HG03575 (cell line): ENCODE data around the gene ITCH.
"Not testable (repeated sequence)": the region's sequence is repeated elsewhere in the genome, so short reads cannot be mapped to it uniquely, and the experiment has no call there.

Source experiments
- ATAC-seq: cut with Tn5 transposase; IDR thresholded peaks from one replicate; pipeline ENCODE4 v1.9.1; 2021; ENCODE audit not compliant: unreplicated experiment, insufficient number of reproducible peaks, low FRiP score; ENCODE audit errors: extremely low read depth

The ITCH gene

DNA sequence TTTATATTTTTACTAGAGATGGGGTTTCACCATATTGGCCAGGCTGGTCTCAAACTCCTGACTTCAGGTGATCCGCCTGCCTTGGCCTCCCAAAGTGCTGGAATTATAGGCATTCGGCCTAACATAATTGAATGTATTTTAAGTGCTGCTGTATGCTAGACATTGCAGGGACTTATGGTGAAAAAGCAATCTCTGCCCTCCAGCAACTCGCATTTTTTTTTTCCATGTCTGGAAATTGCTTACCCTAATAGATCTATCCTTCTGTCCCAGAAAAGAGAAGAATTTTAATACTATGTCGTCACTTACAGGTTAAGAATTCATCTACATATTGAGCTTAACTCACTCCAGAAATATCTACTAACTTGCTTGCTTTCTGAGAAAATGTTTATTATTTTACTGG is 10.4 kb downstream of the ITCH start:
- no peak for ATAC-seq

DNA sequence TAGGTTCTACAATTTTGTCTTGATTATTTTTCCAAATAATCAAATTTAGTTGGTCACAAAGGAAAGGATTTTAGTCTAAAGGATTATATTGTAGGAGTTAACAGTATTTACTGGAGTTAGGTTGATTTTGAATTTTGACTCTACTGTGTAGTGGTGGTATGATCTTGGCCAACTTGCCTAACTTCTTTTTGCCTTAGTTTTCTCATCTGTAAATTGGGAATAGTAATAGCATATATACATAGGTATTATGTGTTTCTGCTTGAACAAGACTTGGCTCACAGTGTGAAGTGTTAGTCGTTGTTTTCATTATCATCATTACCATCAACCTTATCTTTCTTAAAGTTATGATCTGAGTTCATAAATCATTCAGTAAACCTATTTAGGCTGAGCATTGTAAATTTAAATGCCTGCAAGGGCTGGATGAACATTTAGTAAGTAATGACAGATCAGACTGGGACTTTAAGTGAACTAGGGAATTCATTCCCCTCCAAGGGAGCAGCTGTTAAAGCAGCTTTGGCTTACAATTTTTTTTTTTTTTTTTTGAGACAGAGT is 11.2 kb downstream of the ITCH start:
- ATAC-seq: no peak

DNA sequence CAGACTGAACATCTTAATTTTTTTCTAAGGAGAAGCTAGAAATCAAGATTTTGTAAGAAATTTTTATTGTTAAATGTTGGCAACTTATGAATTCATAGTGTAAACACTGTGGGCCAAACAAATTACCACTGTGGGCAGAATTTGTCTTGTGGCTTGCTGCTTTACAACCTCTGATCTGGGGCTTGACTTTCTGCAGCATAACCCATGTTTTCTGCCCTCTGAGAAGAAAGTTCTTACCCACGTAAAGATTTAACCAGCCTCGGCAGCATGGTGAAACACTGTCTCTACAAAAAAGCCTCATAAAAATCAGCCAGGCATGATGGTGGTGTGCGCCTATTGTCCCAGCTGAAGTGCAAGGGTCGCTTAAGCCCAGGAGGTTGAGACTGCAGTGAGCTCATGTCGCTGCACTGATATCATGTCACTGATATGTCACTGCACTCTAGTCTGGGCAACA is 12.9 kb downstream of the ITCH start:
- ATAC-seq: no peak

DNA sequence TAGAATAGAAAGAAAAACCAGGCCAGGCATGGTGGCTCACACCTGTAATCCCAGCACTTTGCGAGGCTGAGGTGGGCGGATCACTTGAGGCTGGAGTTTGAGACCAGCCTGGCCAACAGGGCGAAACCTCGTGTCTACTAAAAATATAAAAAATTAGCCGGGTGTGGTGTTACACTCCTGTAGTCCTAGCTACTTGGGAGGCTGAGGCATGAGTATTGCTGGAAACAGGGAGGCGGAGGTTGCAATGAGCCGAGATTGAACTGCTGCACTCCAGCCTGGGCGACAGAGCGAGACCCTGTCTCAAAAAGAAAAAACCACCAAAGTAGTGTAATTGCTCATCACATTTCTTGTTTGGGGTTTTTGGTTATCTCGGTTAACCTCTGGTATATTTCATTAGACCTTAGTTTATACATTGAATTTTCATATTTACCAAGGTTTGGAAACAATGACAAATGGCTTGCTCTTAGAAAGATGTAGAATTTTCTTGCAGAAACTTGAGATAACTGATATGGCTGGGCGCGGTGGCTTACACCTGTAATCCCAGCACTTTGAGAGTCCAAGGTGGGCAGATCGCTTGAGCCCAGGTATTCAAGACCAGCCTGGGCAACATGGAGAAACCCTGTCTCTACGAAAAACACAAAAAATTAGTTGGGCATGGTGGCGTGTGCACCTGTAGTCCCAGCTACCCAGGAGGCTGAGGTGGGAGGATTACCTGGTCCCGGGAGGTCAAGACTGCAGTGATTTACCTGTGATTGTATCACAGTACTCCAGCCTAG is 14.2 kb downstream of the ITCH start:
- ATAC-seq: no peak

DNA sequence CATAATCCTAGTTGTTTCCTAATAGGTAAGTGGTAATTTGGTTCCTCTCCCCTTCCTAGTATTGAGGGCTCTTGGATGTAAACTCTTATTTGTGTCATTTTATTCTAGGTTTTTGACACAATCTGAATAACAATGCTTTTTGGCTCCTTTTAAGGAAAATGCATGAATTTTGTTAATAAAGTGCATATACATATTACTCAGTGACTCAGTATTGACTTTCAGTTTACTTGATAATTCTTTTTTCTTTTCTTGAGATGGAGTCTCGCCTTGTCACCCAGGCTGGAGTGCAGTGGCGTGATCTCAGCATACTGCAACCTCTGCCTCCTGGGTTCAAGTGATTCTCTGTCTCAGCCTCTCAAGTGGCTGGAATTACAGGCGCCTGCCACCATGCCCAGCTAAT is 19.1 kb downstream of the ITCH start:
- ATAC-seq: no peak

DNA sequence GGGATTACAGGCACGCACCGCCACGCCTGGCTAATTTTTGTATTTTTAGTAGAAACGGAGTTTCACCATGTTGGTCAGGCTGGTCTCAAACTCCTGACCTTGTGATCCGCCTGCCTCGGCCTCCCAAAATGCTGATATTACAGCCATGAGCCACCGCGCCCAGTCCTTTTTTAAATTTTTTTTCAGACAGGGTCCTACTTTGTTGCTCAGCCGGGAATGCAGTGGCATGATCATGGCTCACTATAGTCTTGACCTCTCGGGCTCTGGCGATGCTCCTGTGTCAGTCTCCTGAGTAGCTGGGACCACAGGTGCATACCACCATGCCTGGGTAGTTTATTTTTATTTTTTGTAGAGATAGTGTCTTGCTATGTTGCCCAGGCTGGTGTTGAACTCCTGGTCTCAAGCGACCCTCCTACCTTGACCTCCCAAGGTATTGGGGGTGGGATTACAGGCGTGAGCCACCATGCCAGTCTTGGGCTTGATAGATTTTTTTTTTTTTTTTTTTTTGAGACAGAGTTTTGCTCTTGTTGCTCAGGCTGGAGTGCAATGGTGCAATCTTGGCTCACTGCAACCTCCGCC is 19.9 kb downstream of the ITCH start:
- ATAC-seq: not testable (repeated sequence)

DNA sequence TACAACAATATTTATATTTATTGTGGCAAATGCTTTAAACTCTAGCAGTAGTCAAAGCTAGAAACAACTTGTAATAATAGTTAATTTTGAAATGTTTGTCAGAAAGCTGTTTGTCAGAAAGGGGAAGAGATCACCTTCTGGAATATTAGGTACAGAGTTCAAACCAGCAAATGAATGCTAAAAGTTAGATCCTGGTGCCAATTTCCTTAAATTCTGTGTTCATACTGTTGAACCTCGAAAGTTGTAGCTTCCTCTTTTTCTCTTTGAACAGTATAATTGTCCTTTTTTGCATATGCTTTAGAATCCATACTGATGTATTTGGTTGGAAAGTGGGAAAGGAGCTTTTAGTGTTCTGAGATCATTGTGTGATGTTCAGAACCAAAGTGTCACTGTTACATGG is 22.4 kb downstream of the ITCH start:
- no peak for ATAC-seq

DNA sequence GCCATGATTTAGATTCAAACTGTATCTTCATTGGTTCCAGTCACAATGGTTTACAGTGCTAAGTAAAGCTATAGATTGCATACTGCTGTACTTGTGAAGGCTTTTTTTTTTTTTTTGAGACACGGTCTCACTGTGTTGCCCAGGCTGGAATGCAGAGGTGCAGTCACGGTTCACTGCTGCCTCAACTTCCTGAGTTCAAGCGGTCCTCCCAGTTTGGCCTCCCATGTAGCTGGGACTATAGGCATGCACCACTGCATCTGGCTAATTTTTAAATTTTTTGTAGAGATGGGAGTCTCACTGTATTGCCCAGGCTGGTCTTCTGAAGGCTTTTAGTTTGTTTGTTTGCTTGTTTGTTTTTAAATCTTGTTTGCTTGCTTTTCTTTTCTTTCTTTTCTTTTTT is 24.9 kb downstream of the ITCH start:
- ATAC-seq: no peak

GRCh38 chr20:34388678-34389077 is 25.6 kb downstream of the ITCH start:
- ATAC-seq: no peak

DNA sequence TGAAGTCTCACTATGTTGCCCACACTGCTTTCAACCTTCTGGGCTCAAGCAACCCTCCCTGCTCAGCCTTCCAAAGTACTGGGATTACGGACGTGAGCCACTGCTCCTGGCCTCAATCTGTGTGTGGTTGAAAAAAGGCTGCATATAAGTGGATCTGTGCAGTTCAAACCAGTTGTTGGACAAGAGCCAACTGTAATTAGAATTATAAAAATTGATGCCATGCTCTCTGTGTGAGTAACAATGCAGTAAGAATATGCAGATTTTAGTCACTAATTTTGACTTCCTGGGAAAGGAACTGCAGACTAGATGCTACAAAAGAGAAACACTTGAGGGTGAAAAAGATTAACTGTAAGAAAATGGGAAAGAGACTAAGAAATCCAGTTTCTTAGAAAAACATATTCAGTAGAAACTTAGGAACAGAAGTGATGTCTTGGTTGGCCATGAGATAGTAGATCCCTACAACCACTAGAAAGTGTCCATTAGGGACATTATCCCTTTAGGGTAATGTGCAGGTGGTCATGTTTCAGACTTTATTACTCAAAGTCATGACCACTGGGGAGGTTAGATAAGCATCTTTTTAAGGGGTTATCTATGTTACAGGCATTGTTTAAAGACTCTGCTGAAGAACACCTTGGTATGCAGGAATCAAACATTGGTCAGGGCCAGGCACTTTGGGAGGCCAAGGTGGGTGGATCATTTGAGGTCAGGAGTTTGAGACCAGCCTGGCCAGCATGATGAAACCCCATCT is 26.3 kb downstream of the ITCH start:
- no peak for ATAC-seq

GRCh38 chr20:34389954-34390555 is 27.0 kb downstream of the ITCH start:
- ATAC-seq: no peak

- ATAC-seq: no peak
These were observed 33.3 kb downstream of the ITCH start for GRCh38 chr20:34396408-34396807.

DNA sequence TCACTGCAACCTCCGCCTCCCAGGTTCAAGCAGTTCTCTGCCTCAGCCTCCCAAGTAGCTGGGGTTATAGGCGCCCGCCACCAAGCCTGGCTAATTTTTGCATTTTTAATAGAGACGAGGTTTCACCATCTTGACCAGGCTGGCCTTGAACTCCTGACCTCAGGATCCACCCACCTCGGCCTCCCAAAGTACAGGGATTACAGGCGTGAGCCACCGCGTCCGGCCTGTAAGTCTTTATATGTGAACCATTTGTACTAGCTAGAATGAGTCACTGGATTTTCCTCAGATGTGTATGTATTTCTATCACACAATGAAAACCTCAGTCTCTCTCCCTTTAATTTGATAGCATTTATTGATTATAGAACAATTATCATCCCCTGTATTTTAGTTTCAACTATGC is 34.0 kb downstream of the ITCH start:
- ATAC-seq: no peak

DNA sequence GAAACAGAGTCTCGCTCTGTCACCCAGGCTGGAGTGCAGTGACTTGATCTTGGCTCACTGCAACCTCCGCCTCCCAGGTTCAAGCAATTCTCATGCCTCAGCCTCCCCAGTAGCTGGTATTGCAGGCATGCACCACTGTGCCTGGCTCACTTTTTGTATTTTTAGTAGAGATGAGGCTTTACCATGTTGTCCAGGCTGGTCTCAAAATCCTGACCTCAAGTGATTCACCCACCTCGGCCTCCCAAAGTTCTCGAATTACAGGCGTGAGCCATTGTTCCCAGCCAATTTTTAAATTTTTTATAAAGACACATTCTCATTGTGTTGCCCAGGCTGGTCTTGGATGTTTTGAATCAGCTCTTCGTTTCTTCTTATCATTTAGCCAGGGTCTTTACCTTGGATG is 37.7 kb downstream of the ITCH start:
- ATAC-seq: not testable (repeated sequence)

DNA sequence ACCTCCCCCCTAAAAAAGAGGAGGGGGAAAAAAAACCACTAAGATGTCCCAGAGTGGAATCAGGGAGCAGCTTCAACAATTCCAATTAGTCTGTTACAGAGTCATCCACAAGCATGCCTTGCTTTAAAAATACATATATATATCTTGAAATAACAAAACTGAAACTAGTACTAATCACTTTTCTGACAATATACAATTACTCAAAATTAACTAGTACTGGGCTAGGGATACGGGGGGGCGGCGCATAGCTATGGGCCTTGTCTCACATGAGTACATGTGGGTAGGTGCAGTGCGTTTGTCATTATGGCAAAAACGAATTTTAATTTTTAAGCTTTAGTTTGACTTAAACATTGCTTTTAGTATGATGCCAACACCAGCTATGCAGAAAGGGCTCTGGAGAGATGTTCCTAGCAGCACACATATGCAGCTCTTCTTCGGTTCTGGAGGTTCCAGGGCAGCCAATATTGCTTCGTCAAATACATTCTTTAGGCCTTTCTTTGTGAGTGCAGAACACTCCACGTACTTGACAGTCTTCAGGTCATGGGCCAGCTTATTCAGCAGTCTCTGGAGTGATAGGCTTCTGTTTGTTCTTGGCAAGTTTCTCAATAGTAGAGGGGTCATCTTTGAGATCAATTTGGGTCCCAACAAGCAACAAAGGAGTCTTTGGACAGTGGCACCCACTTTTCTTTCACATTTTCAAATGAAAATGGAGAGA is 38.8 kb downstream of the ITCH start:
- ATAC-seq: no peak

- ATAC-seq: no peak
These were observed 39.4 kb downstream of the ITCH start for GRCh38 chr20:34402461-34402860.

DNA sequence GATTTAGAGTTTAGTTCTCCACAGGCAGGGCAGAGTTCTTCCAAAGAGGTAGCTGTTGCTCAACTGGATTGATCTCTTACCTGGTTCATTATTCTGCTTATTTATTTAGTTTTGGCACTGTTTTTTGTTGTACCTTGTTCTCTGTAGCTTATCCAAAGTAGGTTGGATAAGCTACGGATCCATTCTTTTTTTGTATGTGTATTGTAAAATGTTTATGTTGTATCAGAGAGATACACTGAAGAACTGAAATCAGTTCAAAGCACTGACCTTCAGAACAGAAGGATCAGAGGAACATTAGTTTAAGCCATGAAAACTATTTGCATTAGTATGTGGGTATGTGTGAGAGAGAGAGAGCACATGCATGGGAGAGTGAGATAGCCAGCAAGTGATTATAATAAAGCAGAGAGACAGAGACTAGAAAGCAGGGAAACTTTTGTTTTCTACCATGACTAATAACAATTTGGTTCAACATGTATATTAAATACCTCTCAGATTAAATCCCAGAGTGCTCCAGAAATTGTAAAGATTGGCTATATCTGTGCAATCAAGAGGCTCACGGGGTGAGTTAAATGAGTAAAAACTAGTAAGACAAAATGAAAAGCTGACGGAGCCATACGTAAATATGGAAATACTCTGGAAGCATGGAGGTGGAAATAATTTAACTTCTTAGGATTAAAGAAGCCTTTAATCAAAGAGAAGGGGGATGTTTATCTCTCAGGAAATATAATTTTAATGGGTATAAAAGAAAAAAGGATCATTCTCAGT is 40.2 kb downstream of the ITCH start:
- ATAC-seq: no peak

GRCh38 chr20:34403908-34404307 is 40.8 kb downstream of the ITCH start:
- no peak for ATAC-seq
